ENCODE measurements around the gene GPR137B.

DNA sequence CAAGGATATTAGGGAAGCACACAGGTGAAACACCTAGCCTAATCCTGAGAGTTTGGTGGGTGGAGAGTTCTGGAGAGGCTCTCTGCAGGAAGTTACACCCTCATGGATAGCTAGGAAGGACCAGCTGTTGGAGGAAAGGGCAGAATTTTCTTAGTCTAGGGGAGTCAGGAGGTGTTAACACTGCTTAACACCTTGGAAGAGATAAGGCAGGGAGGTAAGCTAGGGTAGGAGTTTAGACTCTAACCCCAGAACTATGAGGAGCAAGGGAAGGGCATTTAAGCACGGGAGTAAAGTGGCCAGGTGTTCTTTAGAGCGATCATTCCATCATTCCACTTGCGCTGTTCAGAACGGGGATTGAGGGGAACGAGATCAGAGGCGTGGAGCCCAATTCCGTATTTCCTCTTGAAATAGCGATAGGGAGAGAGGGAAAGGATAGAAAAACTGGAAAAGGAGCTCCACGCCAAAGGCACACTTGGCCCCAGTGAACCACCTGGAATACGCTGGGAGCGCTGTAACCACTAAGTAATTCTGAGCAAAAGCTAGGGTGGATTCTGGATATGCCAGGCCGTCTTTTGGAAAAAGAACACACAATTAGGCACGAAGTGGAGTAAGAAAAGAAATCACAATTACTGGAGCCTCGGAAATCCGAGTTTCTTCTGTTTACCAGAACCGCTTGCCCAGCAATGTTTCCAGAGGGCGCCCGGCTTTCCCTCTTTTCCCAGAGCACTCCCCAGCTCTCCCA is 1.5 kb upstream of the GPR137B start:
- TF ChIP-seq TAF1 (CRISPR knock-in tag; IDR thresholded peaks at IDR 0.05) (no peak), ZNF138 (CRISPR knock-in tag; IDR thresholded peaks at IDR 0.05; ENCODE audit: low read depth) (no peak), FOXK2 (IDR thresholded peaks at IDR 0.05) (no peak), POLR2A (IDR thresholded peaks at IDR 0.05; ENCODE audit: insufficient read depth in 1 of 2, low read depth in 2 of 2, low read length in 2 of 2) (no peak), RBM39 (IDR thresholded peaks at IDR 0.05; ENCODE audit: low read depth, low read length, poor library complexity, severe bottlenecking) (no peak), ZNF660 (CRISPR knock-in tag; IDR thresholded peaks at IDR 0.05; ENCODE audit: borderline replicate concordance, low read depth) (no peak), ELF4 (CRISPR knock-in tag; IDR thresholded peaks at IDR 0.05; ENCODE audit: borderline replicate concordance) (no peak), ZNF878 (CRISPR knock-in tag; IDR thresholded peaks at IDR 0.05) (no peak), NR3C1 (CRISPR knock-in tag; IDR thresholded peaks at IDR 0.05) (no peak), POLR2AphosphoS2 (IDR thresholded peaks at IDR 0.05; ENCODE audit: low read depth, low read length) (no peak)
- TF ChIP-seq, protein P1, sequence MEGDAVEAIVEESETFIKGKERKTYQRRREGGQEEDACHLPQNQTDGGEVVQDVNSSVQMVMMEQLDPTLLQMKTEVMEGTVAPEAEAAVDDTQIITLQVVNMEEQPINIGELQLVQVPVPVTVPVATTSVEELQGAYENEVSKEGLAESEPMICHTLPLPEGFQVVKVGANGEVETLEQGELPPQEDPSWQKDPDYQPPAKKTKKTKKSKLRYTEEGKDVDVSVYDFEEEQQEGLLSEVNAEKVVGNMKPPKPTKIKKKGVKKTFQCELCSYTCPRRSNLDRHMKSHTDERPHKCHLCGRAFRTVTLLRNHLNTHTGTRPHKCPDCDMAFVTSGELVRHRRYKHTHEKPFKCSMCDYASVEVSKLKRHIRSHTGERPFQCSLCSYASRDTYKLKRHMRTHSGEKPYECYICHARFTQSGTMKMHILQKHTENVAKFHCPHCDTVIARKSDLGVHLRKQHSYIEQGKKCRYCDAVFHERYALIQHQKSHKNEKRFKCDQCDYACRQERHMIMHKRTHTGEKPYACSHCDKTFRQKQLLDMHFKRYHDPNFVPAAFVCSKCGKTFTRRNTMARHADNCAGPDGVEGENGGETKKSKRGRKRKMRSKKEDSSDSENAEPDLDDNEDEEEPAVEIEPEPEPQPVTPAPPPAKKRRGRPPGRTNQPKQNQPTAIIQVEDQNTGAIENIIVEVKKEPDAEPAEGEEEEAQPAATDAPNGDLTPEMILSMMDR (CRISPR knock-in tag; IDR thresholded peaks at IDR 0.05), result no peak
- TF ChIP-seq, protein P2, sequence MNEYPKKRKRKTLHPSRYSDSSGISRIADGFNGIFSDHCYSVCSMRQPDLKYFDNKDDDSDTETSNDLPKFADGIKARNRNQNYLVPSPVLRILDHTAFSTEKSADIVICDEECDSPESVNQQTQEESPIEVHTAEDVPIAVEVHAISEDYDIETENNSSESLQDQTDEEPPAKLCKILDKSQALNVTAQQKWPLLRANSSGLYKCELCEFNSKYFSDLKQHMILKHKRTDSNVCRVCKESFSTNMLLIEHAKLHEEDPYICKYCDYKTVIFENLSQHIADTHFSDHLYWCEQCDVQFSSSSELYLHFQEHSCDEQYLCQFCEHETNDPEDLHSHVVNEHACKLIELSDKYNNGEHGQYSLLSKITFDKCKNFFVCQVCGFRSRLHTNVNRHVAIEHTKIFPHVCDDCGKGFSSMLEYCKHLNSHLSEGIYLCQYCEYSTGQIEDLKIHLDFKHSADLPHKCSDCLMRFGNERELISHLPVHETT (CRISPR knock-in tag; conservative IDR thresholded peaks at IDR 0.05), result no peak

All from HepG2 (cell line).